ENCODE data around the gene CRB3.

The CRB3 gene

GRCh38 chr19:6473647-6474046 lies 9.6 kb downstream of the CRB3 start:
- Mint-ChIP-seq H3K9me3 (no peaks in the 10 kb centered on the region), H3K4me1 (no peaks in the 10 kb centered on the region), H3K36me3 (peaks cover 92% of the 10 kb centered on the region), H3K27ac (peak overlapping the region; percentile 34), H3K4me3 (no peak overlapping the region)
- DNase-seq (ENCODE audit: low spot score in 2 of 2): no peak
- ATAC-seq: no peak

- ATAC-seq (no peak), DNase-seq (ENCODE audit: low spot score in 2 of 2) (no peak)
- Mint-ChIP-seq H3K9me3 (no peaks in the 10 kb centered on the region), H3K4me1 (peaks cover 10% of the 10 kb centered on the region), H3K4me3 (no peak overlapping the region), H3K36me3 (peaks cover 74% of the 10 kb centered on the region), H3K27ac (no peak overlapping the region)
These were observed 11.4 kb downstream of the CRB3 start for GRCh38 chr19:6475321-6476108.

GRCh38 chr19:6476155-6476895 lies 12.3 kb downstream of the CRB3 start:
- H3K4me1 Mint-ChIP-seq: peaks cover 15% of the 10 kb centered on the region
- no peaks in the 10 kb centered on the region for H3K9me3 Mint-ChIP-seq
- H3K4me3 Mint-ChIP-seq: no peak overlapping the region
- no peak overlapping the region for H3K27ac Mint-ChIP-seq
- peak; percentile 82 for ATAC-seq
- H3K36me3 Mint-ChIP-seq: peaks cover 66% of the 10 kb centered on the region
- DNase-seq (ENCODE audit: low spot score in 2 of 2): peak; percentile 69 to 90

- Mint-ChIP-seq H3K4me3 (no peak overlapping the region), H3K4me1 (peaks cover 22% of the 10 kb centered on the region), H3K27ac (no peak overlapping the region), H3K36me3 (peaks cover 59% of the 10 kb centered on the region), H3K9me3 (no peaks in the 10 kb centered on the region)
- no peak for DNase-seq (ENCODE audit: low spot score in 2 of 2)
- no peak for ATAC-seq
These were observed 12.9 kb downstream of the CRB3 start for GRCh38 chr19:6476896-6477431.

- Mint-ChIP-seq H3K4me3 (no peak overlapping the region), H3K36me3 (peaks cover 41% of the 10 kb centered on the region), H3K9me3 (no peaks in the 10 kb centered on the region), H3K4me1 (peaks cover 39% of the 10 kb centered on the region), H3K27ac (peak overlapping the region; percentile 98)
- ATAC-seq (no peak), DNase-seq (ENCODE audit: low spot score in 2 of 2) (no peak)
These were observed 14.7 kb downstream of the CRB3 start for GRCh38 chr19:6478815-6479214.

GRCh38 chr19:6479836-6480398 lies 15.8 kb downstream of the CRB3 start:
- Mint-ChIP-seq H3K4me1 (peaks cover 41% of the 10 kb centered on the region), H3K4me3 (peak overlapping the region; percentile 79), H3K27ac (peak overlapping the region; percentile 98), H3K9me3 (no peaks in the 10 kb centered on the region), H3K36me3 (peaks cover 30% of the 10 kb centered on the region)
- ATAC-seq (no peak), DNase-seq (ENCODE audit: low spot score in 2 of 2) (no peak)

GRCh38 chr19:6480848-6481415 lies 16.9 kb downstream of the CRB3 start:
- Mint-ChIP-seq H3K4me3 (peak overlapping the region; percentile 79), H3K36me3 (peaks cover 22% of the 10 kb centered on the region), H3K4me1 (peaks cover 41% of the 10 kb centered on the region), H3K27ac (peak overlapping the region; percentile 98), H3K9me3 (no peaks in the 10 kb centered on the region)
- DNase-seq (ENCODE audit: low spot score in 2 of 2) (no peak), ATAC-seq (peak; percentile 61)

- peak; percentile 90 for ATAC-seq
- H3K9me3 Mint-ChIP-seq: no peaks in the 10 kb centered on the region
- peak; percentile 58 to 85 for DNase-seq (ENCODE audit: low spot score in 2 of 2)
- peak within 1 kb of the TSS; percentile 98 for H3K27ac Mint-ChIP-seq
- peak within 1 kb of the TSS; percentile 79 for H3K4me3 Mint-ChIP-seq
- H3K36me3 Mint-ChIP-seq: peaks cover 17% of the 10 kb centered on the region
- peaks cover 41% of the 10 kb centered on the region for H3K4me1 Mint-ChIP-seq
These were observed 17.7 kb downstream of the CRB3 start, which contains the start of gene DENND1C for GRCh38 chr19:6481541-6482342. Gene DENND1C, minus strand, starts transcription at chr19:6481787. Its CDS starts 92 bp downstream, at chr19:6481695.

- H3K36me3 Mint-ChIP-seq: peaks cover 12% of the 10 kb centered on the region
- no peaks in the 10 kb centered on the region for H3K9me3 Mint-ChIP-seq
- H3K4me3 Mint-ChIP-seq: peak overlapping the region; percentile 79
- H3K27ac Mint-ChIP-seq: peak overlapping the region; percentile 98
- H3K4me1 Mint-ChIP-seq: peaks cover 41% of the 10 kb centered on the region
- DNase-seq (ENCODE audit: low spot score in 2 of 2): no peak
- ATAC-seq: peak; percentile 12
These were observed 18.2 kb downstream of the CRB3 start for GRCh38 chr19:6482343-6482686.

- DNase-seq (ENCODE audit: low spot score in 2 of 2) (no peak), ATAC-seq (no peak)
- peak overlapping the region; percentile 79 for H3K4me3 Mint-ChIP-seq
- peak overlapping the region; percentile 98 for H3K27ac Mint-ChIP-seq
- peaks cover 3% of the 10 kb centered on the region for H3K36me3 Mint-ChIP-seq
- H3K9me3 Mint-ChIP-seq: no peaks in the 10 kb centered on the region
- H3K4me1 Mint-ChIP-seq: peaks cover 41% of the 10 kb centered on the region
These were observed 19.2 kb downstream of the CRB3 start for GRCh38 chr19:6483235-6483634.

- ATAC-seq: no peak
These were observed 20.2 kb downstream of the CRB3 start for GRCh38 chr19:6484230-6484629.

GRCh38 chr19:6484831-6485230 lies 20.8 kb downstream of the CRB3 start:
- Mint-ChIP-seq H3K36me3 (no peaks in the 10 kb centered on the region), H3K9me3 (no peaks in the 10 kb centered on the region), H3K27ac (no peak overlapping the region), H3K4me1 (peaks cover 46% of the 10 kb centered on the region), H3K4me3 (no peak overlapping the region)
- ATAC-seq (no peak), DNase-seq (ENCODE audit: low spot score in 2 of 2) (no peak)

More at GRCh38 chr19:6484230-6484629, 20.2 kb downstream of the CRB3 start:
- Mint-ChIP-seq H3K9me3 (no peaks in the 10 kb centered on the region), H3K36me3 (no peaks in the 10 kb centered on the region), H3K4me1 (peaks cover 44% of the 10 kb centered on the region), H3K4me3 (no peak overlapping the region), H3K27ac (peak overlapping the region; percentile 98)
- no peak for DNase-seq (ENCODE audit: low spot score in 2 of 2)

- peak in 1 of 2 donors; percentile 77 for DNase-seq (ENCODE audit: low spot score in 2 of 2)
- peaks cover 4% of the 10 kb centered on the region for H3K9me3 Mint-ChIP-seq
- H3K27ac Mint-ChIP-seq: peak overlapping the region; percentile 85
- peaks cover 25% of the 10 kb centered on the region for H3K4me1 Mint-ChIP-seq
- H3K36me3 Mint-ChIP-seq: no peaks in the 10 kb centered on the region
- peak; percentile 90 for ATAC-seq
- H3K4me3 Mint-ChIP-seq: peak overlapping the region; percentile 73
These were observed 25.4 kb downstream of the CRB3 start for GRCh38 chr19:6489278-6490061.

GRCh38 chr19:6490134-6490533 lies 26.1 kb downstream of the CRB3 start:
- ATAC-seq (no peak), DNase-seq (ENCODE audit: low spot score in 2 of 2) (no peak)
- H3K36me3 Mint-ChIP-seq: no peaks in the 10 kb centered on the region
- peaks cover 25% of the 10 kb centered on the region for H3K4me1 Mint-ChIP-seq
- H3K9me3 Mint-ChIP-seq: peaks cover 4% of the 10 kb centered on the region
- H3K4me3 Mint-ChIP-seq: peak overlapping the region; percentile 73
- H3K27ac Mint-ChIP-seq: peak overlapping the region; percentile 85

All from stimulated activated effector memory CD8-positive, alpha-beta T cell treated with anti-CD3 and anti-CD28 coated beads, Interleukin-12 subunit alpha, Interleukin-12 subunit beta, amount 100 ng/mL, for 72 hours (primary cell).